ENCODE results near the gene DLGAP4.

DLGAP4 gene

DNA sequence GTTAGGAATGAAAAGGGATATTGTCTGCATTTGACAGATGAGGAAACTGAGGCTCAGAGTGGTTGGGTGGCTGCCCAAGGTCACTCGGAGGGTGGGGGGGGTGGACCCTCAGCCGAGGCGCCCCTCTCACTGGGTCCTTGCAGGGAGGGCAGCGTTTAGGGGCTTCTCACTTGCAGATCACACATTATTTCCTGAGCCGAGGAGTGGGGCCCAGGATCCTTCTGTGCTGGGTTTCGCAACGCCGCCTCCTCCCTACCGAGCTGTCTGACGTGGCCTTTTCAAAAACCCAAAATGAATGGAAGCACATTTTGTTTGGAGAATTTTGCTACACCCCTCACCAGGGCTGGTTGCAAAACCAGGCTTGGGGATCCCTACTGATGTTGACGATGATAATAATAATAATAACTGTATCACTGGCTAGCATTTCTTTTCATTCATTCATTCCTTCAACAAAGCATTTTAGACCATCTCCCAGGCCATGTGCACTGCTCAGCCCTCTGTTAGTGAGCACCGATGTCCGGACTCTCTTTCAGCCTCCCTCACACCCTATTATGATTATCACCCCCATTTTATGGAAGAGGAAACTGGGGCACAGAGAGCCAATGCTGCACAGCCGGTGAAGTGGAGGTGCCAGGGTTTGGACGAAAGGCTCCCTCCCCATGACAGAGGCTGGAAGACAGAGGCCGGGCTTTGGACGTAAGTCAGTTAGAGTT lies 5.2 kb downstream of the DLGAP4 start:
- no peaks in the 10 kb centered on the region for H3K36me3 ChIP-seq (ENCODE audit: control insufficient read depth, insufficient read depth, low read length)
- peaks cover 27% of the 10 kb centered on the region; the same call in 1 of the 2 replicates for H3K27me3 ChIP-seq (ENCODE audit: control insufficient read depth, insufficient read depth, low read length)
- no peaks in the 10 kb centered on the region for H3K9me3 ChIP-seq (ENCODE audit: control insufficient read depth, insufficient read depth, low read length)
- no peaks in the 10 kb centered on the region for H3K4me1 ChIP-seq (ENCODE audit: control insufficient read depth, insufficient read depth, low read length)
- no peak overlapping the region for H3K27ac ChIP-seq (ENCODE audit: low read depth, low read length)
- no peak overlapping the region for H3K9ac ChIP-seq (ENCODE audit: low read depth, low read length)
- no peak overlapping the region for H3K4me3 ChIP-seq (ENCODE audit: low read depth, low read length)

DNA sequence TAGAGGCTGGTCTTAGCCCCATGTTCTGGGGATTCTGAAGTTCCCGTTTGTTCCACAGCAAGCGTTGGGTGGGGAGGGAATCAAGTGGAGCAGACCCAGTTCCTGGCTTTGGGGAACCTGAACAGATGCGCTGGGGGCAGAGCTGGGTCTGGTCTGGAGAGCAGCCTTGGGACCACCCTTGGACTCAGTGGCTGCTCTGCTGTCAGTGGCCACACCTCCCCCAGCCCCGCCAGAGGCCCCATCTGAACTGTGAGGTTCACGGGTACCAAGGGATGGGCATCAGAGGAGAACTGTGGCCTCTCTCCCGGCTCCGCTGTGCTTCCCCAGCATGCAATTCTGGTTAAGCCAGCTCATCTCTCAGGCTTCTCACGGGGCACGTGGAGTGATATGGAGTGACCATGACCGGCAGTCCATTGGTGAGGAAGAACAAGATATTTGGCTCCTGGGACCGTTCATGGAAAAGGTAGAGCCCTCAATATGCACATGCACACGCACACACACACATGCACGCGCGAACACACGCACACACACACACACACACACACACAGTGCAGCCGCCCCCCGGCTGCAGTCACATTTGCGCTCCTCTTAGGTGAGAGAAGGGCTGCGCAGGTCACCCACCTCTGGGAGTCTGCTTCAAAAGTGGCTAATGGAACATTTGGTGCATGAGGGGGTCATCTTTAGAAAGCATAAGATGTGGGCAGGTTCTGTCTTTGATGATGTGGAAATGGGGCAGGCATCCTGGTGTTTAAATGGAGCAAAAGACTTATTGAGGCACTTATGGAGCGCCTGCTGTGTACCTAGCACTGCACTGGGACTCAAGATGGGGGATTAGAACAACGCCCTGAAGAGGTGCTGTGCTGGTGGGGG lies 6.0 kb downstream of the DLGAP4 start:
- H3K27ac ChIP-seq (ENCODE audit: low read depth, low read length), result no peak overlapping the region
- H3K4me1 ChIP-seq (ENCODE audit: control insufficient read depth, insufficient read depth, low read length), result no peaks in the 10 kb centered on the region
- no peaks in the 10 kb centered on the region for H3K36me3 ChIP-seq (ENCODE audit: control insufficient read depth, insufficient read depth, low read length)
- H3K4me3 ChIP-seq (ENCODE audit: low read depth, low read length), result no peak overlapping the region
- H3K9ac ChIP-seq (ENCODE audit: low read depth, low read length), result no peak overlapping the region
- peaks cover 19% of the 10 kb centered on the region; the same call in 1 of the 2 replicates for H3K27me3 ChIP-seq (ENCODE audit: control insufficient read depth, insufficient read depth, low read length)
- no peaks in the 10 kb centered on the region for H3K9me3 ChIP-seq (ENCODE audit: control insufficient read depth, insufficient read depth, low read length)

DNA sequence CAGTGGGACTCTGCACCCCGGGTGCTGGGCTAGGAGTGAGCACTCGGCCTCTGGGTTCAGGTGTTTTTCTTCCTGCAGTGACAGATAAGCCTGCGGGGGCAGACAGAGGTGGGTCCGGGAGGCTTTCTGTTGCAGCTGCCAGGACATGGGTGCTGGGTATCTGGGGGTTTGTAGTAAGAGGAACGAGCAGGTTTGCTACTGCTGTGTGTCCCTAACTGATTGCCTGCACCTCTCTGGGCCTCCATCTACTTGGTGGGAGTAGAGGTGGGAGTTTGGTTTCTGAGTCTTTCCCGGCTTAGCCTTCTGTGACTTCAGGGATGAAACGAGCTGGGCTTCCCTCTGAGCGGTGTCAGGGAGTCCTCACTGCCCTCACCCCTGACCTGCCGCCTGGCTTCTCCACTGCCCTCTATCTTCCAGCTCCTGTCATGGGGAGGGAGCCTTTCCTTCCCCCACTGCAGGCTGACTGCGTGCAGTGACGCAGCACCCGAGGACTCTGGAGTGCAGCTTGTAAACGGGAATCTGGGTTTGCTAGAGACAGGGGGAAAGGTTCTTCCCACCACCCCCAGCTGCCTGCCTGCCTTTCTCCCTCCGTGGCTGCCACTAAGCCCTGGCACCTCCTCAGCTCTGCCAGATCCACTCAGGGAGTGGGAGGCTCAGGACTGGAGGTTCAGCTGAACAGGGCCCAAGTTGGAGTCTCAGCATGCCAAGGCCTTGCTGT lies 6.7 kb downstream of the DLGAP4 start:
- no peak overlapping the region for H3K9ac ChIP-seq (ENCODE audit: low read depth, low read length)
- no peaks in the 10 kb centered on the region for H3K4me1 ChIP-seq (ENCODE audit: control insufficient read depth, insufficient read depth, low read length)
- peaks cover 11% of the 10 kb centered on the region; the same call in 1 of the 2 replicates for H3K27me3 ChIP-seq (ENCODE audit: control insufficient read depth, insufficient read depth, low read length)
- no peaks in the 10 kb centered on the region for H3K9me3 ChIP-seq (ENCODE audit: control insufficient read depth, insufficient read depth, low read length)
- H3K27ac ChIP-seq (ENCODE audit: low read depth, low read length), result no peak overlapping the region
- no peak overlapping the region for H3K4me3 ChIP-seq (ENCODE audit: low read depth, low read length)
- H3K36me3 ChIP-seq (ENCODE audit: control insufficient read depth, insufficient read depth, low read length), result no peaks in the 10 kb centered on the region

DNA sequence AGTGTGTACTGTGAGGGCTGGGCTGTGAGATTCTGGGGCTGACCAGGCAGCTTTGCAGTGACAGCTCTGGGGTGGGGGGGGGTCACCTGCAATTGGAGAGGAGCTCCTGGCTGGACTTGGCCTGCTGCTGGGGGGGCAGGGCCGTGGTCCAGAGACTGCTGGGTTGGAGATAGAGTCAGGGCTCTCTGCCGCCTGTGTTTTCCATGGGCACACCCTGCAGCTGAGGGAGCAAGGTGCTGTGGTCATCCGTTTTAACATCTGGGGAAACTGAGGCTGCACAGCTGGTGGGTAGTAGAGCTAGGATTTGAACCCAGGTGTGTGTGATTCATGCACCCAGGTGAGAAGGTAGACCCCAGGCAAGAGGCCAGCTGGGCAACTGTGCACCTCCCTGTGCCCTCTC lies 7.3 kb downstream of the DLGAP4 start:
- Histone ChIP-seq H3K27me3 (ENCODE audit: control insufficient read depth, insufficient read depth, low read length) (peaks cover 6% of the 10 kb centered on the region; the same call in 1 of the 2 replicates), H3K4me1 (ENCODE audit: control insufficient read depth, insufficient read depth, low read length) (no peaks in the 10 kb centered on the region), H3K27ac (ENCODE audit: low read depth, low read length) (no peak overlapping the region)

DNA sequence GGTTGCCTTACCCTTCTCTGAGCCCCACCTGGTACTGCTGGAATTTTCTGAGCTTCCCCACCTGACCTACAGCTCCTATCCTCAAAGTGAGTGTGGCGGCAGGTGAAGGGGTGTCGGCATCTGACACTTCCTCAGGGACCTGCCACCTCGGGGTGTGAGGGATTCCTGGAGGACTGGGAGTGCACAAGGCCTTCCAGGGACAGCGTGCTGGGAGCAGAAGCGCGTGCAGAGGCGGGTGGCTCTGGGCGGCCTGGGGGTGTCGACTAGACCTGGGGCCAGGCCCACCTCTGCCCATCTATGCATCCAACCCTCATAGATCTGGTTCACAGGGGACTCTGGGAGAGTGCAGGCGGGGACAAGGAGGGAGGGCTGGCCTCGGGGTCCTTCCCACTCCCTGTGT lies 7.8 kb downstream of the DLGAP4 start:
- no peak overlapping the region for H3K4me3 ChIP-seq (ENCODE audit: low read depth, low read length)
- H3K9me3 ChIP-seq (ENCODE audit: control insufficient read depth, insufficient read depth, low read length), result no peaks in the 10 kb centered on the region
- H3K27ac ChIP-seq (ENCODE audit: low read depth, low read length), result no peak overlapping the region
- no peak overlapping the region for H3K9ac ChIP-seq (ENCODE audit: low read depth, low read length)
- no peaks in the 10 kb centered on the region for H3K36me3 ChIP-seq (ENCODE audit: control insufficient read depth, insufficient read depth, low read length)
- H3K27me3 ChIP-seq (ENCODE audit: control insufficient read depth, insufficient read depth, low read length), result 0 out of 2 replicates have a peak, but pooled peaks cover 3% of the 10 kb centered on the region
- H3K4me1 ChIP-seq (ENCODE audit: control insufficient read depth, insufficient read depth, low read length), result no peaks in the 10 kb centered on the region

More for the DNA sequence above, 7.3 kb downstream of the DLGAP4 start:
- no peak overlapping the region for H3K4me3 ChIP-seq (ENCODE audit: low read depth, low read length)
- H3K9me3 ChIP-seq (ENCODE audit: control insufficient read depth, insufficient read depth, low read length), result no peaks in the 10 kb centered on the region
- H3K9ac ChIP-seq (ENCODE audit: low read depth, low read length), result no peak overlapping the region
- H3K36me3 ChIP-seq (ENCODE audit: control insufficient read depth, insufficient read depth, low read length), result no peaks in the 10 kb centered on the region

DNA sequence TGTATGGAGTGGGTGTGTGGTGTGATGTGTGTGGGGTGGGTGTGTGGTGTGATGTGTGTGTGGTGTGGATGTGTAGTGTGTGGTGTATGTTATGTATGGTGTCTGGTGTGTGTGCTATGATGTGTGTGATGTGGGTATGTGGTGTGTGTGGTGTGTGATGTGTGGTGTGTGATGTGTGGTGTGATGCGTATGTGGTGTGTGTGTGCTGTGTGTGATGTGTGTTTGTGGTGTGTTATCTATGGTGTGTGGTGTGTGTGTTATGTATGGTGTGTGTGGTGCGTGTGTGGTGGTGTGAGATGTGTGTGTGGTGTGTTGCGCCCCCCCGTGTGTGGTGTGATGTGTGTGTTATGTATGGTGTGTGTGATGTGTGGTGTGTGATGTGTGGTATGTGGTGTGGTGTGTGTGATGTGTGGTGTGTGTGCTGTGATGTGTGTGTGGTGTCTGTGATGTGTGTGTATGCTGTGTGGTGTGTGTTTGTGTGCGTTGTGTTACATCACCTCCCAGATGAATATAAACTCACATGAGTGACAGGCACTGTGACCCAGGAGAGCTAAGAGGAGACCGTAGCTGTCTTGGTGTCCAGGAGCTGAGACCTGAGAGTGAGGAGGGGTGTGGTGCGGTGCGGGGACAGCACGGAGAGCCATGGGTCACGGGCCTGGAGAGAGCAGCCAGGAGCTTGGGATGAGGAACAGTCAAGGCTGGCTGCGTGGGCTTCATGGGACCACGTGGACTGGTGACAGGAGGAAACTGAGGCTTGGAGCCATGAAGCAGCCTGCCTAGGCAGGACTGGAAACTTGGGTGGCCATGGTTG lies 8.8 kb downstream of the DLGAP4 start:
- Histone ChIP-seq H3K27me3 (ENCODE audit: control insufficient read depth, insufficient read depth, low read length) (no peaks in the 10 kb centered on the region), H3K36me3 (ENCODE audit: control insufficient read depth, insufficient read depth, low read length) (no peaks in the 10 kb centered on the region), H3K27ac (ENCODE audit: low read depth, low read length) (no peak overlapping the region), H3K9me3 (ENCODE audit: control insufficient read depth, insufficient read depth, low read length) (no peaks in the 10 kb centered on the region), H3K4me3 (ENCODE audit: low read depth, low read length) (no peak overlapping the region), H3K9ac (ENCODE audit: low read depth, low read length) (no peak overlapping the region), H3K4me1 (ENCODE audit: control insufficient read depth, insufficient read depth, low read length) (no peaks in the 10 kb centered on the region)

DNA sequence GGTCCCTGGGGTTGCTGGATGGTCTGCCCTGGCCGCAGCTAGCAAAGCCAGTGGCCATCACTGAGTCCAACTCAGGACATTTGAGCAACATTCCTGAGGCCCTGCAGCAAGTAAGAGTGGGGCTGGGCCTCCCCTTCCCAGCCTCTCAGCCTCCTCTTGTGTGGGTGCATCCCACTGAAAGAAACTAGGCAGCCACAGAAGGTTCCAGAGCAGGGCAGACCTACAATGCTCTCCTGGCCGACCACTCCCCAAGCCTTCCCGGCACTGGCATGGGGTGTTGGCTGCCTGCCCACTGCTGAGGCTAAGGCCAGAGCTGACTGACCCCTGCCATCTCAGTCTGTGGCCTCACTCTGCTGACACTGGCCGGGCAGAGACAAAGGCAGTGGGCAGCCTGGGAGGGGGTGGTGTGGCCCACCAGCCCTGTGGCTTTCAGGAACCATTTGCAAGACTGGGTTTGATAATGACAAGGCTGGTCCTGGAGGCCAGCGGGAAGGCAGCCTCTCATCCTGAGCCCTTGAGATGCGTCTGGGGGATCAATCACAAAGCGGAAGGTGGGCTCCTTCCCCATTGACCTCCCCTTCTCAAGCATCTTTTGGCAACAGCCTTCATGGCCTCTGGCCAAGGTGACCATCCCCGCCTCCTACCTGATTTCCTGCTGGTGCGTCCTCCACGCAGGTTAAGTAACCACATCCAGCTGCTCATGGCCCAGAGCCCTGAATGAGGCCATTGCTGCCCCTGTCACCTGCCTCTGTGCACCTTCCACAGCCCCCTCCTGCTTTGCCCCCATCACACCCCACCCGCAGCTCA lies 9.6 kb downstream of the DLGAP4 start:
- Histone ChIP-seq H3K9ac (ENCODE audit: low read depth, low read length) (no peak overlapping the region), H3K9me3 (ENCODE audit: control insufficient read depth, insufficient read depth, low read length) (no peaks in the 10 kb centered on the region), H3K27me3 (ENCODE audit: control insufficient read depth, insufficient read depth, low read length) (no peaks in the 10 kb centered on the region), H3K4me3 (ENCODE audit: low read depth, low read length) (no peak overlapping the region), H3K27ac (ENCODE audit: low read depth, low read length) (no peak overlapping the region), H3K4me1 (ENCODE audit: control insufficient read depth, insufficient read depth, low read length) (no peaks in the 10 kb centered on the region; the same call in 1 of the 2 replicates), H3K36me3 (ENCODE audit: control insufficient read depth, insufficient read depth, low read length) (no peaks in the 10 kb centered on the region)

DNA sequence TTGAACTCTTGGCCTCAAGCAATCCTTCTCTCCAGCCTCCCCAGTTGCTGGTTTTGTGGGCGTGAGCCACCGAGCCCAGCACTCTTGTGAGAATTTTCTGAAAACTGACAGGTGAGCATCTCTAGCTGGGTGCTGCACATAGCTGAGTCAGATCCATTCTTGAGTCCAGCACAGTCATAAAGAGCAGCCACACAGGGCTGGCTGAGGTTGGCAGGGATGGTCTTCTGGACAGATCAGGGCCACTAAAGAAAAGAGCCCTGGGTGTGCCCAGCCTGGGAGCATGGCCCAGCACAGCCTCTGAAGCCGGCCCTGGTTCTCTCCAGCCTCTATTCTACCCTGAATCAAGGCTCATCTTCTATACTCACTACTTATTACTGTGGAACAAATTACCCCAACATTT lies 11.5 kb downstream of the DLGAP4 start:
- H3K9me3 ChIP-seq (ENCODE audit: control insufficient read depth, insufficient read depth, low read length), result no peaks in the 10 kb centered on the region
- H3K36me3 ChIP-seq (ENCODE audit: control insufficient read depth, insufficient read depth, low read length), result no peaks in the 10 kb centered on the region
- H3K9ac ChIP-seq (ENCODE audit: low read depth, low read length), result no peak overlapping the region
- H3K4me1 ChIP-seq (ENCODE audit: control insufficient read depth, insufficient read depth, low read length), result no peaks in the 10 kb centered on the region; the same call in 1 of the 2 replicates
- H3K27ac ChIP-seq (ENCODE audit: low read depth, low read length), result no peak overlapping the region
- no peaks in the 10 kb centered on the region for H3K27me3 ChIP-seq (ENCODE audit: control insufficient read depth, insufficient read depth, low read length)
- H3K4me3 ChIP-seq (ENCODE audit: low read depth, low read length), result no peak overlapping the region

DNA sequence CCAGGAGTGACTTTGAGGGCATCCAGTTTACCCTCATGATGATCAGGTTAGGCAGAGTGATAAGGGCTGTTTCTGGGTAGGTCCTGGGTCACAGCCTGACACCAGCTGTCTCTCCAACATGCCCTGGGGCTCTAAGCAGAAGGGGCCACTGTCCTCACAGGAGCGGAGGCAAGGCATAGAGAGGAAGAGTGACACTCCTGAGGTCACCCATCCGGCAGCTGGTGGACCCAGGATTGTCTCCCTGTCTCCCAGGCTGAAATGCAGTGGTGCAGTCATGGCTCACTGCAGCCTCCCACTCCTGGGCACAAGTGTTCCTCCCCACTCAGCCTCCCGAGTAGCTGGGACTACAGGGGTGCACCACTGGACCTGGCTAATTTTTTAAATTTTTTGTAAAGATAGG lies 12.0 kb downstream of the DLGAP4 start:
- Histone ChIP-seq H3K4me1 (ENCODE audit: control insufficient read depth, insufficient read depth, low read length) (no peaks in the 10 kb centered on the region; the same call in 1 of the 2 replicates), H3K4me3 (ENCODE audit: low read depth, low read length) (no peak overlapping the region), H3K27ac (ENCODE audit: low read depth, low read length) (no peak overlapping the region), H3K27me3 (ENCODE audit: control insufficient read depth, insufficient read depth, low read length) (no peaks in the 10 kb centered on the region), H3K36me3 (ENCODE audit: control insufficient read depth, insufficient read depth, low read length) (no peaks in the 10 kb centered on the region), H3K9me3 (ENCODE audit: control insufficient read depth, insufficient read depth, low read length) (no peaks in the 10 kb centered on the region), H3K9ac (ENCODE audit: low read depth, low read length) (no peak overlapping the region)

All from HUES48 (cell line).